CD4-positive, alpha-beta T cell treated with Interleukin-2 at 100 ng/mL for 4 hours (primary cell): ENCODE data around the gene HPCAL1.
"Not testable (repeated sequence)": the region's sequence is repeated elsewhere in the genome, so short reads cannot be mapped to it uniquely, and the experiment has no call there.

Source experiments
- DNase-seq: peaks from one replicate; pipeline ENCODE4 v3.0.0-alpha.2; 2020; ENCODE audit warnings: low spot score

The HPCAL1 gene

GRCh38 chr2:10442469-10443126 lies 139.9 kb downstream of the HPCAL1 start:
- DNase-seq: not testable (repeated sequence)

GRCh38 chr2:10444463-10444862 lies 141.8 kb downstream of the HPCAL1 start:
- DNase-seq: no peak

DNA sequence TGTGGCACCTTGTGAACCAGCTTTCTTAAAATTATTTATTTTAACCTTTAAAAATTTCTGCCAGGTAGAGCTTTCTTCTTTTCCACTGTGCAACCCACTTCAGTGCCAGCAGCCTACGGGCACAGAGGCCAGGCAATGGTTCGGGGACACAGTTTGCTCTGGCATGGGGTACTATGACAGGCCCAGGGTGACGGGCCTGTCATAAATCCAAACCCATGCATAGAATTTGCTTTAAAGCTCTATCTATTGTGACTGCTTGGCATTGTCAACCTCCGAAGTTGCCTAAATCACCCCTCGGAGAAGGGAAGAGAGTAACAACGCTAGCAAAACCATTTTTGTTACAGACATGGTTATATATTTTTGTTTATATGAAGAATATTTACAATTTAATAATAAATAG lies 143.9 kb downstream of the HPCAL1 start:
- no peak for DNase-seq

- DNase-seq: peak; percentile 48
Measured at GRCh38 chr2:10447300-10447894, 144.7 kb downstream of the HPCAL1 start.

- DNase-seq: peak; percentile 98
Measured at GRCh38 chr2:10447895-10448575, 145.3 kb downstream of the HPCAL1 start, which contains the start of gene ODC1. Gene ODC1 (minus strand): TSS chr2:10448327. CDS start chr2:10445032, 3,295 bp downstream.

DNA sequence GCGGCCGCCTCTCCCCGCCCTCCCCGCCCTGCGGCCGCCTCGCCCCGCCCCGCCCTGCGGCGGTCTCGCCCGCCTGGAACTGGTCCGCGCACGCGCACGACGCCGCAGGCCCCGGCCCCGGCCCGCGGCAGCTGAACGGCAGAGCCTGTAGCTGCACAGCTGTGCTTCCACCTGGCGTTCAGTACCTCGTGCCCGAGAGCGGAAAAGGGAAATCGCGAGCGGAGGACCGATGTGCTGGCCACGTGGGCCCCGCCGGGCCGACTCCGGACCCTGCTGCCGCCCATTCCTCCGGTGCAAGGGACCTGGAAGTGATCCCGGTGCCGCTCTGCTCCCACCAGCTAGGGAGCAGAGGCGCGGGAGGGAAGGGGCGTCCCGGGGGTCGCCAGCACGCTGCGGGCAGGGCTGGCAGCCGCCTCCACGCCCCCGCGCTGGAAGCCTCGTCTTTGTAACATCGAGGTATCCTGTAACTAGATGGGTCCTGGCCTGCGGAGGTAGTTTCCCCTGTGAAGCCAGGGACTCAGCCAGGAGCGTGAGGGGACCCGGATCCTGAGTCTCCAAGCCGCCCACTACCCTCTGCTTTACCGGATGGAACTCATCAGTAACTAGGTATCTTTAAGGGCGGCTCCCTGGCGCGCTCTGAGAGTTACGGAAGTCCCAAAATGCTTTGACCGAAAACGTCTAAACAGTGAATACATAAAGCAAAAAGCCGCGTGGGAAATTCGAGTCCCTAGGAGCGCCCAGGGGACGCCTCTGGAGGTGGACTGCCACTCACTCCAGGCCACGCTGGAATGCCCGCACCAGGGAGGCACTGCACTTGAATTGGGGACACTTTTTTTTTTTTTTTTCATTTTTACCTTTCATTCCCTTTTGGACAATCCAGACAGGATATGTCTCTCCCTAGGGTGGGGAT lies 146.1 kb downstream of the HPCAL1 start:
- peak; percentile 95 for DNase-seq

GRCh38 chr2:10449486-10449831 lies 146.8 kb downstream of the HPCAL1 start:
- DNase-seq: no peak

DNA sequence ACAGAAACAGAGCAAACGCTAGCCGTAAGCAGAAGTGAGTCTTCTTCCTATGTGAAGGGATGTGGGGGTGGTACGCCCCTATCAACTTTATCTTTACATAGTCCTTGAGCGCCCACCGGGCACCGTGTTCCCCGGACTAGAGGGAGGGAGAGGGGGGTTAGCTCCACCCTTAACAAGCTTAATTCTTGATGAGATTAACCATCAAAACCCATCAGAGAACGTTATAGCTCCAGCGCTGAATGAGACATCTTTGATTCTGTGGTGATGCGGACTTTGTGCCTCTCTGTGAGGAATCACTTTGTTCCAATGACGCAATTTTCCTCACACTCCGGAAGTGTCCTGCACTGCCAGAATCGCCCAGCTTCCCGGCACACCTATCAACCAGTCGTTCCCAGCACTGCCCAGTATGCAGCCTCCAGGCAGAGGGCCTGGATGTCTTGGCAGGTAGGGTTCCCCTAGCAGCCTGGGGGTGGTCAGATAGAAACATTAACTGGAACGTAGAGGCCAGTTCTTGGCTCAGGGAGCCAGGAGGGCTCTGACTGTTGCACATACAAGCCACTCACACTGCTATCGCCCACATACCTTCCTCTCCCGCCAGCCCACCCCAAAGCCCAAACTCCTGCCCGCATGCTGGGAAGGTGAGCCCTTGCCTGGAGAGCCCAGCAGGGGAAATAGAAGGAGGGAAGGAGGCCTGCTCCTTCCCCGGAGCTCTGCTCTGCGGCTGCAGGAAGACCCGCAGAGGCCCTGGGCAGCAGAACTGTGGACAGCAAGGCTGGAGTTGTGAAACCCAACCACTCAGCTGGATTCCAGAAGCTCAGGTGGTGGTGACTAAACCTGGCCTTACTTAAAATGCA lies 147.4 kb downstream of the HPCAL1 start:
- no peak for DNase-seq

GRCh38 chr2:10451819-10452218 lies 149.1 kb downstream of the HPCAL1 start:
- no peak for DNase-seq

GRCh38 chr2:10452312-10452711 lies 149.6 kb downstream of the HPCAL1 start:
- DNase-seq: no peak

GRCh38 chr2:10452956-10453904 lies 150.5 kb downstream of the HPCAL1 start:
- DNase-seq: no peak

GRCh38 chr2:10453905-10454298 lies 151.2 kb downstream of the HPCAL1 start:
- no peak for DNase-seq

DNA sequence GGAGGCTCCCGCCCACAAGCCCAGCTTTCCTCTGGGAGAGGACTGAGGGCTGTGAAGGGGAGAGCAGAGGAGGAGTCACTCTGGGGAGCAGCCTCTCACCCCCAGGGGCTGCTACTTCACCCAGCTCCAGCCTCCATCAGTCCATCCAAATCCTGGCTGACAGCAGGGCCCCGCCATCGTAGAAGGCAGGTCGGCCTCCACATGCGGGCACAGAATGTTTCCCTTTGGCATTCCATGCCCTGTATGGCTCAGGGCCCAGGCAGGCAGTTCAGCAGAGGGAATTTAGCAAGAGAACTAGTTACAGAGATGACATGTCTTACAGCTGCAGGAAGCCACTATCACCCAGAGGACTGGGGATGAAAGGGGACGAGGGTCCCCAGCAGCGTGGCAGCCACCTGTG lies 151.8 kb downstream of the HPCAL1 start:
- DNase-seq: no peak

- DNase-seq: not testable (repeated sequence)
Measured at GRCh38 chr2:10457195-10457594, 154.5 kb downstream of the HPCAL1 start.

DNA sequence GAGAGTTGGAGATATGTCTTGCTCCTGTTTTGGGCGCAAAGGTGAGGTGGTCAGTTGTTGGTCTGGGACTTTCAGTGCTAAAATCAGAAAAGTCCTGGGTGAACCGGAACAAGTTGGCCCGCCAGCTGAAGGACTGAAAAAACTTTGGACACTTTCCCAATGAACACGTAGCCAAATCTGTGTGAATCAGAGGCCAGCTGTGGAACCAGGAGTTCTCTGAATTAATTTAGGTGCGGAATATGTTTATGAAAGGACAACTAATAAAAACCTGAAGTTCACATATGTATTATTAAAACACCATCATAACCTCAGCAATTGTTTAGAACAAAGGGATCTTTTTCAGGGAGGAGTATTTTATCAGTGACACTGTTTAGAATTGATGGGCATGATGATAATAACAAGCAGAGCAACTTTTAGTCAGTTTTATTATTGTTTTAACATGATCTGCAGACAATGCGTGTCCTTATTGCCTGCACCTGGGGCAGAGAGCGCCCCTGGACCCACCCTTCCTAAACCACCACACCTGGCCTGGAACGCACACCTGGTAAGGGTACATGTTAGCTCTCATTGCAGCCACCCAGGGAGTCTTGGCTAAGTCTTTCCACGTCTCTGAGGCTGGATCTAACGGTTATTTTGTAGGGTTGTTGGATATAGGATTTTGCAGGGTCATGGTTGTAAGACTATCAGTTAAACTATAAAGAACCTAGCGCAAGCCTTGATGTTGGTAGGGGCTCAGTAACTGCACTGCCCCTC lies 155.3 kb downstream of the HPCAL1 start:
- no peak for DNase-seq

DNA sequence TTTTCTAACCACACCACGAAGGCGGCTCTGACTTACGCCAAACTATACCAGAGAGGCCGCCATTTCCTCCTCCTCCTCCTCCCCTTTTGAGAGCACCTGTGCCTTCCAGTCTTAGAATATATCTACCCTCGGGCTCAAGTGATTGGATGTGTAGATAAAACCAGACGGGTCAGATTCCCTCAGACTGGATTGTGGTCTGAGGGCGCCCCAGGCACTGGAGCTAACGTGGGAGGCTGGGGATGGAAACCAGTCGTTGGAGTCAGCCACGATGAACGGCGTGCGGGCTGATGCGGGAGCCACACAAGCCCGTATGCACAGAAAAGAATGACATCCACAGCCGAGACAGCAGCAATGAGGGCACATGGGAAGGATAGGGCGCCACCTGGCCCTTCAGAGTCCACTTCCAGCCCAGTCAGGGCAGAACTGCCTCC lies 157.7 kb downstream of the HPCAL1 start:
- DNase-seq: no peak

- DNase-seq: no peak
Measured at GRCh38 chr2:10462178-10463083, 159.7 kb downstream of the HPCAL1 start.

GRCh38 chr2:10465910-10466309 lies 163.2 kb downstream of the HPCAL1 start:
- no peak for DNase-seq
